Measurements from ENCODE around the gene TLL2.

DNA sequence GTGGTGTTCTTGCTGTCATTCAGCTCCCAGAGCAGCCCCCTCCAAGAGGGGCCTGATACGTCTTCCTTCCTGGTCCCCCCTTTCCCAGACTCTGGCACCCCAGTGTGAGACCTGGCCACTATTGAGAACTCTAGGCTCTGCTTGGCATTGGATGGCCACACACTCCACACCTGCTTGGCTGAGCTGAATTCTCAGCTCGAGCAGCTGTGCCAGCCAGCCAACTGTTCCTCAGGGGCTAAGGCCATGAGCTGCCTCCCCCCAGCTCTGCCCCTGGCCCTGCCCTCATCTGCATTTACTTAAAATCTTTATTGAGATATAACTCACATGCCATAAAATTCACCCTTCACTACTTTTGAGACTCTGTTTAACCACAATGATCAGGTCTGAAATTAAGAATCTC is 6.7 kb downstream of the TLL2 start:
- TF ChIP-seq, protein P1, sequence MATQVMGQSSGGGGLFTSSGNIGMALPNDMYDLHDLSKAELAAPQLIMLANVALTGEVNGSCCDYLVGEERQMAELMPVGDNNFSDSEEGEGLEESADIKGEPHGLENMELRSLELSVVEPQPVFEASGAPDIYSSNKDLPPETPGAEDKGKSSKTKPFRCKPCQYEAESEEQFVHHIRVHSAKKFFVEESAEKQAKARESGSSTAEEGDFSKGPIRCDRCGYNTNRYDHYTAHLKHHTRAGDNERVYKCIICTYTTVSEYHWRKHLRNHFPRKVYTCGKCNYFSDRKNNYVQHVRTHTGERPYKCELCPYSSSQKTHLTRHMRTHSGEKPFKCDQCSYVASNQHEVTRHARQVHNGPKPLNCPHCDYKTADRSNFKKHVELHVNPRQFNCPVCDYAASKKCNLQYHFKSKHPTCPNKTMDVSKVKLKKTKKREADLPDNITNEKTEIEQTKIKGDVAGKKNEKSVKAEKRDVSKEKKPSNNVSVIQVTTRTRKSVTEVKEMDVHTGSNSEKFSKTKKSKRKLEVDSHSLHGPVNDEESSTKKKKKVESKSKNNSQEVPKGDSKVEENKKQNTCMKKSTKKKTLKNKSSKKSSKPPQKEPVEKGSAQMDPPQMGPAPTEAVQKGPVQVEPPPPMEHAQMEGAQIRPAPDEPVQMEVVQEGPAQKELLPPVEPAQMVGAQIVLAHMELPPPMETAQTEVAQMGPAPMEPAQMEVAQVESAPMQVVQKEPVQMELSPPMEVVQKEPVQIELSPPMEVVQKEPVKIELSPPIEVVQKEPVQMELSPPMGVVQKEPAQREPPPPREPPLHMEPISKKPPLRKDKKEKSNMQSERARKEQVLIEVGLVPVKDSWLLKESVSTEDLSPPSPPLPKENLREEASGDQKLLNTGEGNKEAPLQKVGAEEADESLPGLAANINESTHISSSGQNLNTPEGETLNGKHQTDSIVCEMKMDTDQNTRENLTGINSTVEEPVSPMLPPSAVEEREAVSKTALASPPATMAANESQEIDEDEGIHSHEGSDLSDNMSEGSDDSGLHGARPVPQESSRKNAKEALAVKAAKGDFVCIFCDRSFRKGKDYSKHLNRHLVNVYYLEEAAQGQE (IDR thresholded peaks at IDR 0.05; ENCODE audit: insufficient read depth in 1 of 2, low read depth in 2 of 2, low read length in 2 of 2) = no peak
- no peak for TF ChIP-seq POLR2AphosphoS5 (IDR thresholded peaks at IDR 0.05; ENCODE audit: low read depth, low read length)
